Esophagus muscularis mucosa (tissue), 4 donors: Measurements from ENCODE around the gene PNLIPRP1. TPM values are rescaled to one million over a fixed set of nuclear protein-coding genes. Genes with fewer than 3 reads are reported as not detected.

Source experiments
- DNase-seq: peaks from one replicate; pipeline ENCODE4 v3.0.0-alpha.2; 2017; ENCODE audit errors: extremely low spot score
- H3K27ac ChIP-seq, 4 donors: fragments of 200-600 bp; sonication (generic); replicated peaks in 1 of 4; 1 replicate in 3 of 4; 2 replicates in 1 of 4; pipeline ENCODE4 v1.5.1; 2016 to 2019; ENCODE audit warnings: mild to moderate bottlenecking in 1 of 4
- H3K27me3 ChIP-seq, 4 donors: fragments of 200-600 bp; sonication (generic); one replicate each; pipeline versions ENCODE4 v1.5.1 to v1.6.0; 2016 to 2019
- H3K36me3 ChIP-seq, 4 donors: fragments of 200-600 bp; sonication (generic); one replicate each; pipeline ENCODE4 v1.5.1; 2016 to 2019
- H3K4me1 ChIP-seq, 4 donors: fragments of 200-600 bp; sonication (generic); one replicate each; pipeline ENCODE4 v1.5.1; 2016 to 2019
- H3K4me3 ChIP-seq, 4 donors: fragments of 200-600 bp; sonication (generic); 1 replicate in 2 of 4; 2 replicates in 2 of 4; pipeline ENCODE4 v1.5.1; 2016 to 2019; ENCODE audit warnings: mild to moderate bottlenecking in 4 of 4, moderate library complexity in 1 of 4
- H3K9me3 ChIP-seq, 4 donors: fragments of 200-600 bp; sonication (generic); 1 replicate in 3 of 4; 2 replicates in 1 of 4; pipeline ENCODE4 v1.5.1; 2016 to 2019
- EP300 ChIP-seq: sonication (generic); formaldehyde crosslinking; IDR thresholded peaks from one replicate; pipeline ENCODE4 v1.6.1; 2017; ENCODE audit warnings: antibody characterized with exemption
- POLR2A ChIP-seq: fragments of 450-650 bp; IDR thresholded peaks from one replicate; pipeline ENCODE4 v1.6.1; 2017; ENCODE audit warnings: antibody characterized with exemption, moderate library complexity, mild to moderate bottlenecking, low read depth
- POLR2AphosphoS5 ChIP-seq, 2 donors: sonication (generic); formaldehyde crosslinking; IDR thresholded peaks; one replicate each; pipeline ENCODE4 v1.6.1; 2017; ENCODE audit warnings: antibody characterized with exemption in 2 of 2
- WGBS: methylation state at CpG from one replicate; pipeline ENCODE4 v1.1.5; 2018; 5-methylcytosine and 5-hydroxymethylcytosine counted together
- intact Hi-C: fragments of 100-400 bp; cut with DNase I; formaldehyde crosslinking; loops from one replicate; pipeline ENCODE4 v1.15.1; 2023
- total RNA-seq, 4 donors: library from RNA; depleted of rRNA; stranded (reverse); fragments of >200 nt; gene quantifications; one replicate each; pipeline versions ENCODE4 v1.1.0 to v1.2.1, GENCODE V29; 2016
- TF ChIP-seq, protein P1 (sequence below), 3 experiments: fragments of 200-600 bp in 2 of 3; fragments of 450-650 bp in 1 of 3; sonication (generic) in 2 of 3; IDR thresholded peaks; one replicate each; pipeline ENCODE4 v1.5.1; 2017 to 2019; ENCODE audit warnings: antibody characterized with exemption in 3 of 3, mild to moderate bottlenecking in 2 of 3, moderate library complexity in 1 of 3

The PNLIPRP1 gene
- total RNA-seq, 4 donors from 2014 or later, result not detected

DNA sequence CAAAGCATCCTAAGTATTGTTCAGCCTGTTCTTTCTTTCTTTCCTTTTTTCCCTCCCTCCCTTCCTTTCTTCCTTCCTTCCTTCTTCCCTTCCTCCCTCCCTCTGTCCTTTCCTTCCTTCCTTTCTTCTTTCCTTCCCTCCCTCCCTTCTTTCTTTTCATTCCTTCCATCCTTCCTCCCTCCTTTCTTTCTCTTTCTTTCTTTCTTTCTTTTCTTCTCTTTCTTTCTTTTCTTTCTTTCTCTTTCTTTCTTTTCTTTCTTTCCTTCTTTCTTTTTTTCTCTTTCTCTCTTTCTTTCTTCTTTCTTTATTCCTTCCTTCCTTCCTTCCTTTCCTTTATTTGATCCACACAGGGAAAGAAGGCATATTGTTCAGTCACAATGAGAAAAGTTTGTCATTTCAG is 23.8 kb upstream of the PNLIPRP1 start:
- Histone ChIP-seq H3K27ac (no peak overlapping the region), H3K9me3 (no peaks in the 10 kb centered on the region), H3K27me3 (no peaks in the 10 kb centered on the region), H3K36me3 (no peaks in the 10 kb centered on the region), H3K4me3 (no peak overlapping the region), H3K4me1 (no peaks in the 10 kb centered on the region)
- no peak for DNase-seq
- TF ChIP-seq, protein P1, sequence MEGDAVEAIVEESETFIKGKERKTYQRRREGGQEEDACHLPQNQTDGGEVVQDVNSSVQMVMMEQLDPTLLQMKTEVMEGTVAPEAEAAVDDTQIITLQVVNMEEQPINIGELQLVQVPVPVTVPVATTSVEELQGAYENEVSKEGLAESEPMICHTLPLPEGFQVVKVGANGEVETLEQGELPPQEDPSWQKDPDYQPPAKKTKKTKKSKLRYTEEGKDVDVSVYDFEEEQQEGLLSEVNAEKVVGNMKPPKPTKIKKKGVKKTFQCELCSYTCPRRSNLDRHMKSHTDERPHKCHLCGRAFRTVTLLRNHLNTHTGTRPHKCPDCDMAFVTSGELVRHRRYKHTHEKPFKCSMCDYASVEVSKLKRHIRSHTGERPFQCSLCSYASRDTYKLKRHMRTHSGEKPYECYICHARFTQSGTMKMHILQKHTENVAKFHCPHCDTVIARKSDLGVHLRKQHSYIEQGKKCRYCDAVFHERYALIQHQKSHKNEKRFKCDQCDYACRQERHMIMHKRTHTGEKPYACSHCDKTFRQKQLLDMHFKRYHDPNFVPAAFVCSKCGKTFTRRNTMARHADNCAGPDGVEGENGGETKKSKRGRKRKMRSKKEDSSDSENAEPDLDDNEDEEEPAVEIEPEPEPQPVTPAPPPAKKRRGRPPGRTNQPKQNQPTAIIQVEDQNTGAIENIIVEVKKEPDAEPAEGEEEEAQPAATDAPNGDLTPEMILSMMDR (IDR thresholded peaks at IDR 0.05), result no peak
- TF ChIP-seq POLR2AphosphoS5 (IDR thresholded peaks at IDR 0.05), result no peak
- no peak for TF ChIP-seq POLR2A
- TF ChIP-seq EP300, result no peak
- intact Hi-C loops, result no loop called here

GRCh38 chr10:116567335-116567734 is 23.4 kb upstream of the PNLIPRP1 start:
- H3K4me3 ChIP-seq, result no peak overlapping the region
- H3K4me1 ChIP-seq, result no peaks in the 10 kb centered on the region
- H3K9me3 ChIP-seq, result no peaks in the 10 kb centered on the region
- no peaks in the 10 kb centered on the region for H3K27me3 ChIP-seq
- no peak overlapping the region for H3K27ac ChIP-seq
- intact Hi-C loops, result no loop called here
- H3K36me3 ChIP-seq, result no peaks in the 10 kb centered on the region
- 72% methylated on average over 3 of the region's 3 CpGs for WGBS
- no peak for DNase-seq
- TF ChIP-seq EP300 (no peak), POLR2AphosphoS5 (IDR thresholded peaks at IDR 0.05) (no peak), POLR2A (no peak)
- TF ChIP-seq, protein P1 (IDR thresholded peaks at IDR 0.05), result no peak

GRCh38 chr10:116574797-116575196 is 16.0 kb upstream of the PNLIPRP1 start:
- H3K36me3 ChIP-seq, result no peaks in the 10 kb centered on the region
- DNase-seq, result no peak
- H3K27ac ChIP-seq, result no peak overlapping the region
- intact Hi-C loops, result no loop called here
- H3K4me3 ChIP-seq, result no peak overlapping the region
- H3K9me3 ChIP-seq, result no peaks in the 10 kb centered on the region
- WGBS, result 88% methylated on average over 3 of the region's 3 CpGs
- TF ChIP-seq POLR2AphosphoS5 (IDR thresholded peaks at IDR 0.05), result no peak
- TF ChIP-seq, protein P1 (IDR thresholded peaks at IDR 0.05), result no peak
- TF ChIP-seq POLR2A, result no peak
- no peak for TF ChIP-seq EP300
- H3K4me1 ChIP-seq, result no peaks in the 10 kb centered on the region
- no peaks in the 10 kb centered on the region for H3K27me3 ChIP-seq

DNA sequence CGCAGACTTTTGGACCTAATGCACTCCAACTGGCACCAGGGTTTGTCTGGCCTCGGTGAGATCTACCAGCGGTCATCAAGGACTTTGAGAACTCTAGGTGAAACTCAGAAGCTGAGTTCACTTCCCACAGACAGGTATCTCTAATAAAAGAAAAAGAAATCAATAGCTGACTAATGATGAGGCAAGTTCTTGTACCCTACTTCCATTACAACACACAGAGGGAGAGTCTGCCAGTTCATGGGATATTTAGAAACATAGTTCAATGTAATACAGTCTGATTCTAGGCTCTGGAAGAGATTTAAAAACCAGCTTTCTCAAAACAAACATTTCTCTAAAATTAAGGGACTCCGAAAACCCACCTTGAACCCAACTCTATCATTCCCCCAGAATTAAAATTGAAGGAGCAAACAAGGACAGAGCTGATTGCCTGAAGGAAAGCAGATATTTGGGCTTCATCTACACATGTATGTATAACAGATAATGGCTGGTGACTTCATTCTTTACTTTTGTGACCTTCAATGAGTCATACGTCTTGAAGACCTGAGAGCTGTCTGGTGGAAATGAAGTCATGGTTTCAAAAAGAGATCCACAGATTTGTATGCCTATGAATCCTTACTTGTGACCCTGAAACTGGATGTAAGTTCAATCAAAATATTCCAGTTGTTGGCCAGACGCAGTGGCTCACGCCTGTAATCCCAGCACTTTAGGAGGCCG is 2.7 kb upstream of the PNLIPRP1 start:
- TF ChIP-seq POLR2A, result no peak
- no peak for TF ChIP-seq POLR2AphosphoS5 (IDR thresholded peaks at IDR 0.05)
- no peak for TF ChIP-seq EP300
- TF ChIP-seq, protein P1 (IDR thresholded peaks at IDR 0.05), result no peak
- 91% methylated on average over 8 of the region's 8 CpGs for WGBS
- Histone ChIP-seq H3K4me3 (no peak overlapping the region), H3K27me3 (no peaks in the 10 kb centered on the region), H3K36me3 (no peaks in the 10 kb centered on the region), H3K4me1 (no peaks in the 10 kb centered on the region), H3K27ac (no peak overlapping the region), H3K9me3 (no peaks in the 10 kb centered on the region)
- no peak for DNase-seq
- intact Hi-C loops, result no loop called here

DNA sequence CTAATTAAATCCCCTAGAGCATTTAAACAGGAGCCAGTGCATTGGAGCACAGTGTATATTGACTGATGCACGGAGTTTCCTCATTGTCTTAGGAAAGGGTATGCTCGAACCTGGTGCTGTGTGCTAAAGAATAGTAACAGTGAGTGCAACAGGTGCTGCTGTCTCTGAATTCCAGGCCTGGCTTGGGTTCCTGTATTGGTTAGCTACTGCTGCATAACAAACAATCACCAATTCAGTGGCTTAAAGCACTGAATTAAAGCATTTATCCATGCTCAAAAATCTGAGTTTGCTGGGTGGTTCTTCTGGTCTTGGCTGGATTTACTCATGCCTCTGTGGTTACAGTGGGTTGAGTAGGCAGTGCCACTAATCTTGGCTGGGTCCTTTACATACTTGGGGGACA is 1.8 kb upstream of the PNLIPRP1 start:
- Histone ChIP-seq H3K4me1 (no peaks in the 10 kb centered on the region), H3K27ac (no peak overlapping the region), H3K27me3 (no peaks in the 10 kb centered on the region), H3K9me3 (no peaks in the 10 kb centered on the region), H3K36me3 (no peaks in the 10 kb centered on the region), H3K4me3 (no peak overlapping the region)
- DNase-seq, result no peak
- intact Hi-C loops, result no loop called here
- WGBS, result 93% methylated on average over 2 of the region's 2 CpGs
- TF ChIP-seq POLR2A, result no peak
- no peak for TF ChIP-seq EP300
- TF ChIP-seq, protein P1 (IDR thresholded peaks at IDR 0.05), result no peak
